ENCODE measurements around the gene NANOG. TPM values are rescaled to one million over a fixed set of nuclear protein-coding genes. Genes with fewer than 3 reads are reported as not detected.
A peak's percentile ranks its signal among the peaks of the same experiment; 100 is the strongest.

NANOG gene
- total and polyA plus RNA-seq, 2 of the 8 experiments (the other 6 are each of a cell fraction or from before 2014, with no cell fraction given) = 53.7 to 231 TPM

- CTCF ChIA-PET (ENCODE audit: partially characterized antibody) = interaction anchor here (0.6 to 14.2 kb wide), 16 partner anchors 8 to 162 kb away, joined by 3 to 128 read pairs (median 4); partner anchors contain the start of genes GDF3 and NANOG
- Histone ChIP-seq H3K4me2 (ENCODE audit: insufficient read depth in 1 of 2, low read depth in 2 of 2, low read length in 2 of 2) (no peak overlapping the region), H4K91ac (replicated peaks; ENCODE audit: insufficient read length, low read length) (peak overlapping the region; percentile 30), H3K36me3 (ENCODE audit: control insufficient read depth in 2 of 4, insufficient read depth in 4 of 4, low read length in 3 of 4) (peaks cover 0 to 23% (median 6%) of the 10 kb centered on the region in 4 experiments; a peak in 3 of 8 replicates), H3K27ac (ENCODE audit: low read depth, low read length) (no peak overlapping the region), H3K79me2 (ENCODE audit: control insufficient read depth in 1 of 2, insufficient read depth in 2 of 2, low read length in 2 of 2) (no peaks in the 10 kb centered on the region), H2BK20ac (ENCODE audit: low read length) (no peak overlapping the region), H4K5ac (ENCODE audit: insufficient read length, low read depth, low read length) (no peak overlapping the region), H3K79me1 (ENCODE audit: low read depth, low read length) (no peaks in the 10 kb centered on the region), H3K27me3 (replicated peaks in 1 of 4; ENCODE audit: control insufficient read depth in 3 of 4, extremely low read depth in 1 of 4, insufficient read depth in 3 of 4, low read length in 3 of 4) (no peaks in the 10 kb centered on the region), H3K23me2 (ENCODE audit: low read depth, low read length) (no peaks in the 10 kb centered on the region), H2BK15ac (ENCODE audit: low read length) (no peak overlapping the region), H3K14ac (ENCODE audit: insufficient read length) (no peak overlapping the region), H3K9me3 (ENCODE audit: insufficient read depth in 2 of 2, low read depth in 1 of 2, low read length in 1 of 2) (no peaks in the 10 kb centered on the region), H4K20me1 (replicated peaks in 1 of 2; ENCODE audit: control insufficient read depth in 1 of 2, insufficient read depth in 2 of 2, low read length in 2 of 2) (no peaks in the 10 kb centered on the region), H4K8ac (ENCODE audit: extremely low read depth, insufficient read depth, low read length) (no peak overlapping the region), H3K4me3 (ENCODE audit: extremely low read depth in 1 of 4, insufficient read depth in 2 of 4, low read depth in 3 of 4, low read length in 4 of 4) (no peak overlapping the region), H3K9ac (replicated peaks in 1 of 4; ENCODE audit: extremely low read depth in 1 of 4, low read depth in 3 of 4, low read length in 3 of 4) (no peak overlapping the region), H2AFZ (ENCODE audit: low read length) (no peak overlapping the region), H2BK12ac (ENCODE audit: low read depth, low read length) (0 out of 2 replicates have a peak overlapping the region, but pooled peaks have one; percentile 65), H3K56ac (replicated peaks; ENCODE audit: insufficient read length, low read depth, low read length) (no peak overlapping the region), H2BK120ac (replicated peaks; ENCODE audit: low read depth, low read length) (no peak overlapping the region), H2AK5ac (ENCODE audit: low read depth, low read length) (peak overlapping the region; percentile 85; the same call in 1 of the 2 replicates), H3K4me1 (replicated peaks in 1 of 4; ENCODE audit: control insufficient read depth in 3 of 4, insufficient read depth in 4 of 4, low read length in 3 of 4) (peaks cover 6 to 15% (median 13%) of the 10 kb centered on the region in 4 experiments), H2BK5ac (ENCODE audit: low read depth, low read length) (peak overlapping the region; percentile 44; the same call in 1 of the 2 replicates), H3K23ac (ENCODE audit: insufficient read length) (no peak overlapping the region), H3K18ac (ENCODE audit: extremely low read depth, low read length) (no peak overlapping the region), H3K4ac (replicated peaks; ENCODE audit: insufficient read length, low read depth, low read length) (peak overlapping the region; percentile 94)
- TF ChIP-seq USF2 (IDR thresholded peaks at IDR 0.05; ENCODE audit: low read length) (no peak), YY1 (IDR thresholded peaks at IDR 0.05; ENCODE audit: low read depth, low read length) (no peak), JUN (IDR thresholded peaks at IDR 0.05; ENCODE audit: low read depth, low read length) (no peak), SRF (IDR thresholded peaks at IDR 0.05; ENCODE audit: low read depth, low read length) (no peak), KDM1A (IDR thresholded peaks at IDR 0.05; ENCODE audit: borderline replicate concordance, low read length) (0 out of 2 replicates have a peak, but pooled peaks have one; percentile 24), MAFK (IDR thresholded peaks at IDR 0.05; ENCODE audit: low read depth, low read length) (no peak)
- WGBS, 2 experiments (ENCODE audit: extremely low coverage in 1 of 2, insufficient coverage in 1 of 2, insufficient read length in 1 of 2, insufficient replicate concordance in 2 of 2, low coverage in 1 of 2, low lambda C conversion rate in 2 of 2, missing lambda C conversion rate in 1 of 2) = 74% methylated on average over 4 of the region's 4 CpGs; no CpG with 5 or more reads in 1 of the 2 experiments
- no peak for DNase-seq (ENCODE audit: low read depth in 1 of 2, low spot score in 2 of 2)
- POLR2A ChIA-PET (ENCODE audit: partially characterized antibody) = interaction anchor here (0.7 to 2.6 kb wide), 11 partner anchors 11 to 161 kb away, joined by 3 to 22 read pairs (median 4); partner anchors contain the start of genes GDF3 and NANOG
- no peak for FAIRE-seq
Observed at GRCh38 chr12:7801460-7801859, 12.3 kb downstream of the NANOG start.

Data from H1 (cell line).